Gastrocnemius medialis (tissue), 4 donors: ENCODE measurements around the gene MAP2K6. TPM values are rescaled to one million over a fixed set of nuclear protein-coding genes. Genes with fewer than 3 reads are reported as not detected.
"Not testable (repeated sequence)": the region's sequence is repeated elsewhere in the genome, so short reads cannot be mapped to it uniquely, and the experiment has no call there.

Source experiments
- ATAC-seq, 2 donors: fragments of 150-250 bp; one replicate each; pipeline ENCODE4 v1.9.1; 2016
- DNase-seq, 2 donors: peaks; one replicate each; pipeline ENCODE4 v3.0.0-alpha.2; 2019
- H3K27ac ChIP-seq, 4 donors: fragments of 200-600 bp; sonication (generic); 1 replicate in 1 of 4; 2 replicates in 3 of 4; pipeline ENCODE4 v1.5.1; 2016 to 2018; ENCODE audit warnings: mild to moderate bottlenecking in 2 of 4, moderate library complexity in 1 of 4
- H3K27me3 ChIP-seq, 3 donors: fragments of 200-600 bp; sonication (generic) in 2 of 3; 1 replicate in 1 of 3; 2 replicates in 2 of 3; pipeline versions ENCODE4 v1.5.1 to v1.6.0; 2016 to 2019; ENCODE audit warnings: mild to moderate bottlenecking in 1 of 3, moderate library complexity in 1 of 3
- H3K36me3 ChIP-seq, 2 donors: fragments of 200-600 bp; sonication (generic) in 1 of 2; one replicate each; pipeline ENCODE4 v1.5.1; 2017 to 2018
- H3K4me1 ChIP-seq, 2 donors: fragments of 200-600 bp; sonication (generic) in 1 of 2; one replicate each; pipeline ENCODE4 v1.5.1; 2016 to 2017; ENCODE audit warnings: mild to moderate bottlenecking in 2 of 2
- H3K4me3 ChIP-seq, 4 donors: fragments of 200-600 bp; sonication (generic) in 3 of 4; 1 replicate in 1 of 4; 2 replicates in 3 of 4; pipeline ENCODE4 v1.5.1; 2016 to 2019; ENCODE audit warnings: mild to moderate bottlenecking in 2 of 4
- H3K9me3 ChIP-seq, 3 donors: fragments of 200-600 bp; sonication (generic) in 2 of 3; 1 replicate in 1 of 3; 2 replicates in 2 of 3; pipeline ENCODE4 v1.5.1; 2016 to 2019
- CTCF ChIP-seq, 5 experiments: fragments of 450-650 bp in 3 of 5; fragments of 200-600 bp in 2 of 5; sonication (generic) in 2 of 5; IDR thresholded peaks in 4 of 5; conservative IDR thresholded peaks in 1 of 5; 1 replicate in 4 of 5; 2 replicates in 1 of 5; pipeline ENCODE4 v1.5.1; 2016 to 2019; ENCODE audit warnings: antibody characterized with exemption in 5 of 5, mild to moderate bottlenecking in 3 of 5, moderate library complexity in 3 of 5
- POLR2A ChIP-seq, 2 donors: fragments of 450-650 bp; IDR thresholded peaks; one replicate each; pipeline ENCODE4 v1.6.1; 2017; ENCODE audit warnings: antibody characterized with exemption in 2 of 2, mild to moderate bottlenecking in 2 of 2, moderate library complexity in 2 of 2
- in situ Hi-C, 4 donors: fragments of 200-750 bp; cut with MboI; loops; one replicate each; pipeline versions ENCODE4 v1.15.0 to v1.8.0; 2017; ENCODE audit warnings: low sequenced_read_pairs in 4 of 4
- intact Hi-C: fragments of 100-400 bp; cut with DNase I; formaldehyde crosslinking; loops from one replicate; pipeline ENCODE4 v1.15.1; 2023; ENCODE audit warnings: low total_unique reads
- total RNA-seq, 4 donors: library from RNA; depleted of rRNA; stranded (reverse); fragments of >200 nt; gene quantifications; one replicate each; pipeline versions ENCODE4 v1.1.0 to v1.2.3, GENCODE V29; 2016

Gene MAP2K6
- total RNA-seq, 4 donors from 2014 or later: 35.1 to 351 (median 223) TPM

- ATAC-seq (no peak), DNase-seq (no peak)
- TF ChIP-seq POLR2A (IDR thresholded peaks at IDR 0.05) (no peak), CTCF (IDR thresholded peaks at IDR 0.05 in 4 of 5, conservative IDR thresholded peaks at IDR 0.05 in 1 of 5) (no peak)
- H3K27me3 ChIP-seq: no peaks in the 10 kb centered on the region
- in situ Hi-C loops (no loop called here), intact Hi-C loops (no loop called here)
- H3K27ac ChIP-seq: peak overlapping the region; percentile 85 to 96 (median 95)
- no peak overlapping the region for H3K4me3 ChIP-seq
- no peaks in the 10 kb centered on the region for H3K36me3 ChIP-seq
- peaks cover 21 to 49% of the 10 kb centered on the region in 2 donors for H3K4me1 ChIP-seq
- H3K9me3 ChIP-seq: no peaks in the 10 kb centered on the region
These were observed 64.4 kb downstream of the MAP2K6 start for GRCh38 chr17:69478916-69479315.

GRCh38 chr17:69479756-69480155 lies 65.3 kb downstream of the MAP2K6 start:
- ATAC-seq: peak; percentile 13 to 18
- peak overlapping the region; percentile 49 to 62 (median 56) for H3K4me3 ChIP-seq
- H3K27ac ChIP-seq: peak overlapping the region; percentile 85 to 96 (median 95)
- H3K36me3 ChIP-seq, H3K27me3 ChIP-seq, in situ Hi-C loops, H3K9me3 ChIP-seq: not testable (repeated sequence)
- H3K4me1 ChIP-seq: peaks cover 19 to 49% of the 10 kb centered on the region in 2 donors
- intact Hi-C loops: loop anchor here (1.0 kb wide), 1 partner anchor 18 kb away; no protein-coding TSS in a partner anchor
- DNase-seq: peak in 1 of 2 donors; percentile 52

GRCh38 chr17:69480245-69480644 lies 65.7 kb downstream of the MAP2K6 start:
- DNase-seq: peak; percentile 90 to 96
- in situ Hi-C loops: no loop called here
- no peaks in the 10 kb centered on the region for H3K27me3 ChIP-seq
- H3K4me3 ChIP-seq: peak overlapping the region; percentile 49 to 62 (median 56)
- peaks cover 19 to 53% of the 10 kb centered on the region in 2 donors for H3K4me1 ChIP-seq
- no peaks in the 10 kb centered on the region for H3K36me3 ChIP-seq
- intact Hi-C loops: loop anchor here (1.0 kb wide), 1 partner anchor 19 kb away; no protein-coding TSS in a partner anchor
- H3K9me3 ChIP-seq: no peaks in the 10 kb centered on the region
- peak overlapping the region; percentile 85 to 96 (median 95) for H3K27ac ChIP-seq
- TF ChIP-seq CTCF (IDR thresholded peaks at IDR 0.05 in 4 of 5, conservative IDR thresholded peaks at IDR 0.05 in 1 of 5): no peak
- peak; percentile 78 to 89 for TF ChIP-seq POLR2A (IDR thresholded peaks at IDR 0.05)
- peak; percentile 96 to 97 for ATAC-seq

- DNase-seq: peak; percentile 35 to 60
- intact Hi-C loops: loop anchor here (5.0 kb wide), 1 partner anchor 33 kb away; no protein-coding TSS in a partner anchor
- Histone ChIP-seq H3K4me1 (peaks cover 34 to 72% of the 10 kb centered on the region in 2 donors), H3K36me3 (no peaks in the 10 kb centered on the region), H3K27me3 (no peaks in the 10 kb centered on the region), H3K4me3 (peak overlapping the region; percentile 42 to 62 (median 56)), H3K9me3 (no peaks in the 10 kb centered on the region), H3K27ac (peak overlapping the region; percentile 85 to 96 (median 95))
- TF ChIP-seq CTCF (IDR thresholded peaks at IDR 0.05 in 4 of 5, conservative IDR thresholded peaks at IDR 0.05 in 1 of 5): no peak
- TF ChIP-seq POLR2A (IDR thresholded peaks at IDR 0.05): peak in 1 of 2 donors; percentile 24
- ATAC-seq: peak; percentile 25 to 39
- in situ Hi-C loops: no loop called here
These were observed 70.8 kb downstream of the MAP2K6 start for GRCh38 chr17:69485251-69485661.

GRCh38 chr17:69485901-69486643 lies 71.6 kb downstream of the MAP2K6 start:
- Histone ChIP-seq H3K36me3 (no peaks in the 10 kb centered on the region), H3K4me3 (peak overlapping the region in 3 of 4 donors; percentile 20 to 62 (median 50)), H3K27ac (peak overlapping the region; percentile 85 to 96 (median 95)), H3K27me3 (no peaks in the 10 kb centered on the region), H3K9me3 (no peaks in the 10 kb centered on the region), H3K4me1 (peaks cover 34 to 64% of the 10 kb centered on the region in 2 donors)
- intact Hi-C loops: loop anchor here (5.0 kb wide), 1 partner anchor 34 kb away; no protein-coding TSS in a partner anchor
- DNase-seq: no peak
- in situ Hi-C loops: no loop called here
- ATAC-seq: peak; percentile 12 to 20
- TF ChIP-seq POLR2A (IDR thresholded peaks at IDR 0.05) (no peak), CTCF (IDR thresholded peaks at IDR 0.05 in 4 of 5, conservative IDR thresholded peaks at IDR 0.05 in 1 of 5) (peak in 1 of 5 experiments; percentile 21)
